C4-2B (cell line): ENCODE results near the gene ARMH1.

Experiments used
- CTCF ChIP-seq: fragments of 450-650 bp; conservative IDR thresholded peaks from 2 replicates; pipeline ENCODE4 v1.5.1; 2017; ENCODE audit warnings: mild to moderate bottlenecking
- ZFX ChIP-seq: fragments of 450-650 bp; IDR thresholded peaks from 2 replicates; pipeline ENCODE4 v1.6.1; 2017

- TF ChIP-seq CTCF, result no peak
- TF ChIP-seq ZFX, result no peak
Measured at GRCh38 chr1:44735992-44736391, 61.5 kb downstream of the ARMH1 start.
